ENCODE data around the gene EGFR.

The EGFR gene

DNA sequence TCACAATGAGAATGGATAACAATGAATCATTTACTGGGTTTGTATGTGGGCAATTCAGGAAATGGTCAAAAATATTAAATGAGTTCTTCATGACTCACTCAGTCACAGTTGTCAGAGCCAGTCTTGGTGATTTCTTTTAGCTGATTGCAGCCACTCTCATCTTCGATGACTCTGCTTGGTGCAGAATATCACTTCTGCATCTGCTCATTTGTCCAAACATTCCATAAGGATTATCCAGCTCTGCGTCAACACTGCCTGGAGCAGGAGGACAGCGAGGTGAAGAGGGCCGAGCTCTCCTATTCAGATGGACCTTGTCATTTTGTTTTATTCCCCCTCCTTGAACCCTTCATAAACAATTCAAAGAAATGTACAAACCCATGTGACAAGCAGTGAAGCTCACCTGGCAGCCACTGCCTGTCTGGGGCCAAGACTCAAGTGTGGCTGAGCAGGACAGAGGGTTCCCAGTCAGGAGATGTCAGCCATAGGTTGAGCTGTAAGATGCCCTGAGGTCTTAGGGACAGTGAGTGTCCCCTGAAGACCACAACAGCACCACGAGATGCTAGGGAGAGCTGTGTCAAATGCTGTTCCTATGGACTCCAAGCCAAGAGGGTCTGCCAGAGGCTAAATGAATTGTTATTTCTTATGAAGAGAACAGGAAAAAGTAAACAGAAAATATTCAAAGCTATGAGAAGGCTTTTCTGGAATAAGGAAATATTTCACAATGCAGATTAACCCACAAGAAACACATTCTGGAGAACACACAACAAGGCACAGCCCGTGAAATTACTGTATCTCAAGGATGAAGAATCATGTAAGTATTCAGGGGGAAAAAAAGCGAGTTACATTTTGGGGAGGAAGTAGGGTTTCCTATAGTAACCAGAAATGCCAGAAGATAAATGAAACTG is 33.1 kb upstream of the EGFR start:
- TF ChIP-seq, protein P1, sequence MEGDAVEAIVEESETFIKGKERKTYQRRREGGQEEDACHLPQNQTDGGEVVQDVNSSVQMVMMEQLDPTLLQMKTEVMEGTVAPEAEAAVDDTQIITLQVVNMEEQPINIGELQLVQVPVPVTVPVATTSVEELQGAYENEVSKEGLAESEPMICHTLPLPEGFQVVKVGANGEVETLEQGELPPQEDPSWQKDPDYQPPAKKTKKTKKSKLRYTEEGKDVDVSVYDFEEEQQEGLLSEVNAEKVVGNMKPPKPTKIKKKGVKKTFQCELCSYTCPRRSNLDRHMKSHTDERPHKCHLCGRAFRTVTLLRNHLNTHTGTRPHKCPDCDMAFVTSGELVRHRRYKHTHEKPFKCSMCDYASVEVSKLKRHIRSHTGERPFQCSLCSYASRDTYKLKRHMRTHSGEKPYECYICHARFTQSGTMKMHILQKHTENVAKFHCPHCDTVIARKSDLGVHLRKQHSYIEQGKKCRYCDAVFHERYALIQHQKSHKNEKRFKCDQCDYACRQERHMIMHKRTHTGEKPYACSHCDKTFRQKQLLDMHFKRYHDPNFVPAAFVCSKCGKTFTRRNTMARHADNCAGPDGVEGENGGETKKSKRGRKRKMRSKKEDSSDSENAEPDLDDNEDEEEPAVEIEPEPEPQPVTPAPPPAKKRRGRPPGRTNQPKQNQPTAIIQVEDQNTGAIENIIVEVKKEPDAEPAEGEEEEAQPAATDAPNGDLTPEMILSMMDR (IDR thresholded peaks at IDR 0.05; ENCODE audit: borderline replicate concordance, control extremely low read depth, extremely low read depth, insufficient read depth, missing control alignments): no peak
- DNase-seq (ENCODE audit: low spot score): no peak

DNA sequence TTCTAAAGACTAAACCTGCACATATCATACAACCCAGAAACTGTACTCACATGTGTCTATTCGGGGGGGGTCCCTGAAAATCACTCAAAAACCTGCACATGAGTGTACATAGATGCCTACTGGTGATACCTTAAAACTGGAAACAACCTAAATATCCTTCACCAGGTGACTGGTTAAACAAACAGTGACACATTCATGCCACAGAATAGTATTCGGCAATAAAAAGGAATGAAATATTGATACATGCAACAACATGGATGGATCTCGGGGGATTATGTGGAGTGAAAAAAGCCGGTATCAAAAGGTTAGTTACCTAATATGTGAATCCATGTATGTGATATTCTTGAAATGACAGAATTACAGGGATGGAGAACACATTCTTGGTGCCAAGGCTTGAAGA is 32.1 kb upstream of the EGFR start:
- TF ChIP-seq, protein P1 (IDR thresholded peaks at IDR 0.05; ENCODE audit: borderline replicate concordance, control extremely low read depth, extremely low read depth, insufficient read depth, missing control alignments): no peak
- in situ Hi-C loops (cut with MboI; ENCODE audit: low sequenced_read_pairs, unreplicated experiment): no loop called here
- DNase-seq (ENCODE audit: low spot score): no peak

More for the DNA sequence above, 33.1 kb upstream of the EGFR start:
- in situ Hi-C loops (cut with MboI; ENCODE audit: low sequenced_read_pairs, unreplicated experiment): no loop called here

DNA sequence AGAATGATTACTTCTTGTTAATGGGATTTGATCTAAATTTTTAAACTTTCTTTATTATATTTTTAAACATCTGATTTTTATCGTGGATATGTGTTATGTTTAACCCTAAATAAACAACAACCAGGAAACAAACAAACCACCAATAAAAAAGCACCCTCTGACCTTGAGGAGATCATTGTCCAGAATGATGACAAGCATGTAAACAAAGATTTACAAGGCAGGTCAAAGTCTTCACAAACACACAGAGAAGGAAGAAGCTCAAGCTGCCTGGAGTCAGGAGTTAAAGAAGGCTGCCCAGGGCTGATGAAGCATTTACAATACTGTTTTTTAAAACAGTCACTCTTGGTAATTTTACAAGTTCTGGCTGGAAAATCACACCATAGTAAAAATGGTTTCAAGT is 31.0 kb upstream of the EGFR start:
- in situ Hi-C loops (cut with MboI; ENCODE audit: low sequenced_read_pairs, unreplicated experiment): no loop called here
- no peak for DNase-seq (ENCODE audit: low spot score)

DNA sequence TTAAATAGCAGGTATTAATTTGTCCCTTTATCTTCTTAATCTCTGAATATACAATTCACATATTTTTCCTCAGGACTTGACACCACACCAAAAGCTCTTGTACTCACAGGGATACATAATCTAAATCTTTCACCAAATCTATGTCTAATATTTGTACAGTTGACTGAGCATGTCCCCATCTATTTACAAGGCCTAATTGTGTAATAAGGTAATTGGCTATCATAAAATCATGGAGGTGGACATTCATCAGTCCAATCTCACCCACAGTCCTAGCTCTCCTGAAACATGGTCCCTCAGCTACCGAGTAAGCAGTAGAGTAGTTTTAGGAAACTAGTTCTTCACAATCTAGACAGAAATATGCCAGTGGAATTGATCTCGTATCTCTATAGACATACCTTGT is 30.3 kb upstream of the EGFR start:
- in situ Hi-C loops (cut with MboI; ENCODE audit: low sequenced_read_pairs, unreplicated experiment): no loop called here
- TF ChIP-seq, protein P1 (IDR thresholded peaks at IDR 0.05; ENCODE audit: borderline replicate concordance, control extremely low read depth, extremely low read depth, insufficient read depth, missing control alignments): no peak
- no peak for DNase-seq (ENCODE audit: low spot score)

More for the DNA sequence above, 31.0 kb upstream of the EGFR start:
- TF ChIP-seq, protein P1 (IDR thresholded peaks at IDR 0.05; ENCODE audit: borderline replicate concordance, control extremely low read depth, extremely low read depth, insufficient read depth, missing control alignments): no peak

DNA sequence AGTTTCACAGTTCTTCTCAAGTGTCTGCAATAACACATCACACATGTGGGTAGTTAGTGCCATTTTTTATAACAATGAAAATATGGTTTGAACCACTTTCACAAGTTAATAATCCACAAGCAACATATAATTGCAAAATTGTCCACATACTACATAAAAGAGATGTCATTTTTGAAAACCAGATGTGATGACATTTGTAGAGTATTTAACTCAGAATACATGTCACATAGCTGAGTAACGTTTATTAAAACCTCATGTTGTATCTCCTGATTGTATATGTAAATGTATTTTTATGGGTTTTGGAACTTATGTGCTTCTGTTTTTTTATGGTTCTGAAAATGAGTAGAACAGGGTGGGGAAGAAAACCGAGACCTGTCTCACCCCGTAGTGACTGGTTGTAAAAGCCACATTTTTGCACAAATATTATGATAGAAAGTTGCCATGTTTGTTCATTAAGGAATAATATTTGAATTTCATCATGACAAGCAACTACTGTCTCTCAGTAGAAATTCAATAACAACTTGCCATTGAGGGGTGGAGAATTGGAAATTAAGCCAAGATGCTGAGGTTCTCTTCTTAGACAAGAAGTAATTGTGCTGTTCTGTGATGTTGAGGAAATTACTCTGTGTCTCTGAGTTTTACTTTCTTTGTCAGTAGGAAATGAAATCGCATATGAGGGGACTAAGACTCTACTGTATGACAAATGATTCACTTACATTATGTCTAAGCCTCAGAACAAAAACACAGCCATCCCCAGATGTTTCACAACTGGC is 29.2 kb upstream of the EGFR start:
- DNase-seq (ENCODE audit: low spot score): no peak
- TF ChIP-seq, protein P1 (IDR thresholded peaks at IDR 0.05; ENCODE audit: borderline replicate concordance, control extremely low read depth, extremely low read depth, insufficient read depth, missing control alignments): no peak
- in situ Hi-C loops (cut with MboI; ENCODE audit: low sequenced_read_pairs, unreplicated experiment): no loop called here

DNA sequence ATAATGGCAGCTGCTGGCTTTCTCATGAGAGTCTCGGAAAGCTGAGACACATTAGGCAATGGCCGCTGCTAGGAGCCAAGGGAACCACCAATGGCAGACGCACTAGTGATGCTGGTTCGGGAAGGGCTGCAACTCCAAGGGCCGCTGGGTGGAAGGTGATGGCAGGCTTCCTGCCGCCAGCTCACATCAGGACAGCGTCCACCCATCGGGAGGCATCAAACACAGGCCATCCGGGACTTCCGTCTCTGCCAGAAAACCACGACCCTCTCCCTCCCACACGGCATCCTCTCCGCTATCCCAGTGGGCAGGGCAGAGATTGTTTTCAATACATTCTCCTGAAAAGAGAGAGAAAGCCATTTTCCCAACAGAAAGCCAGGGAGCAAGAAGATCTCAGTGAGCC is 27.5 kb upstream of the EGFR start:
- TF ChIP-seq, protein P1 (IDR thresholded peaks at IDR 0.05; ENCODE audit: borderline replicate concordance, control extremely low read depth, extremely low read depth, insufficient read depth, missing control alignments): no peak
- DNase-seq (ENCODE audit: low spot score): no peak
- in situ Hi-C loops (cut with MboI; ENCODE audit: low sequenced_read_pairs, unreplicated experiment): no loop called here

Measured in GM13976 (cell line).